ENCODE data around the gene RASSF7.

The RASSF7 gene

GRCh38 chr11:550746-551085, 10.1 kb upstream of the RASSF7 start:
- in situ Hi-C loops (cut with HindIII; ENCODE audit: low sequenced_read_pairs): no loop called here

GRCh38 chr11:551131-551530, 9.6 kb upstream of the RASSF7 start:
- in situ Hi-C loops (cut with HindIII; ENCODE audit: low sequenced_read_pairs): no loop called here

GRCh38 chr11:551596-551995, 9.2 kb upstream of the RASSF7 start:
- in situ Hi-C loops (cut with HindIII; ENCODE audit: low sequenced_read_pairs): no loop called here

- in situ Hi-C loops (cut with HindIII; ENCODE audit: low sequenced_read_pairs): no loop called here
Measured at GRCh38 chr11:553083-553987, 7.4 kb upstream of the RASSF7 start.

GRCh38 chr11:553988-554340, 6.8 kb upstream of the RASSF7 start:
- in situ Hi-C loops (cut with HindIII; ENCODE audit: low sequenced_read_pairs): no loop called here

GRCh38 chr11:554428-555226, 6.1 kb upstream of the RASSF7 start:
- in situ Hi-C loops (cut with HindIII; ENCODE audit: low sequenced_read_pairs): no loop called here

- in situ Hi-C loops (cut with HindIII; ENCODE audit: low sequenced_read_pairs): no loop called here
Measured at GRCh38 chr11:555227-555779, 5.5 kb upstream of the RASSF7 start.

- in situ Hi-C loops (cut with HindIII; ENCODE audit: low sequenced_read_pairs): no loop called here
Measured at GRCh38 chr11:555780-556661, 4.7 kb upstream of the RASSF7 start.

GRCh38 chr11:556662-557256, 4.0 kb upstream of the RASSF7 start:
- in situ Hi-C loops (cut with HindIII; ENCODE audit: low sequenced_read_pairs): no loop called here

- in situ Hi-C loops (cut with HindIII; ENCODE audit: low sequenced_read_pairs): no loop called here
Measured at GRCh38 chr11:557328-558132, 3.2 kb upstream of the RASSF7 start.

- in situ Hi-C loops (cut with HindIII; ENCODE audit: low sequenced_read_pairs): no loop called here
Measured at GRCh38 chr11:558503-558902, 2.3 kb upstream of the RASSF7 start.

- in situ Hi-C loops (cut with HindIII; ENCODE audit: low sequenced_read_pairs): no loop called here
Measured at GRCh38 chr11:559020-559620, 1.6 kb upstream of the RASSF7 start.

GRCh38 chr11:559712-560304, 962 bp upstream of the RASSF7 start:
- in situ Hi-C loops (cut with HindIII; ENCODE audit: low sequenced_read_pairs): no loop called here

- in situ Hi-C loops (cut with HindIII; ENCODE audit: low sequenced_read_pairs): no loop called here
Measured at GRCh38 chr11:561148-562003, 606 bp downstream of the RASSF7 start.

GRCh38 chr11:562046-562645, 1.4 kb downstream of the RASSF7 start:
- in situ Hi-C loops (cut with HindIII; ENCODE audit: low sequenced_read_pairs): no loop called here

GRCh38 chr11:563066-563811, 2.5 kb downstream of the RASSF7 start:
- in situ Hi-C loops (cut with HindIII; ENCODE audit: low sequenced_read_pairs): no loop called here

Data from endothelial cell of hepatic sinusoid (primary cell).